SK-N-MC (cell line): ENCODE data around the gene BARD1.
"Not testable (repeated sequence)": the region's sequence is repeated elsewhere in the genome, so short reads cannot be mapped to it uniquely, and the experiment has no call there.

Experiments
- EZH2 ChIP-seq: fragments of 200-600 bp; sonication (generic); IDR thresholded peaks from one replicate; pipeline ENCODE4 v1.6.1; 2017; ENCODE audit warnings: antibody characterized with exemption
- POLR2AphosphoS5 ChIP-seq: IDR thresholded peaks from 2 replicates; pipeline ENCODE4 v1.6.1; 2012; ENCODE audit warnings: mild to moderate bottlenecking, low read depth, low read length, borderline replicate concordance

DNA sequence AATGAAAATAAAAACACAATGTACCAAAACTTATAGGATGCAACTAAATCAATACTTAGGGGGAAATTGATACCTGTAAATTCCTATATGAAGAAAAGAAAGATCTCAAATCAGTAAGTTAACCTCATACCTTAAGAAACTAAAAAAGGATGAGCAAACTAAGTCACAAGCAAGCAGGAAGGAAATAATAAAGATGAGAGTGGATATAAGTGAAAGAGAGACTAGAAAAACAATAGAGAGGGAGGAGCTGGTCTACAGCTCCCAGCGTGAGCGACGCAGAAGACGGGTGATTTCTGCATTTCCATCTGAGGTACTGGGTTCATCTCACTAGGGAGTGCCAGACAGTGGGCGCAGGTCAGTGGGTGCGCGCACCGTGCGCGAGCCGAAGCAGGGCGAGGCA is 125.9 kb downstream of the BARD1 start:
- not testable (repeated sequence) for TF ChIP-seq EZH2, POLR2AphosphoS5
